Measurements from ENCODE around the gene IQGAP2. TPM values are rescaled to one million over a fixed set of nuclear protein-coding genes. Genes with fewer than 3 reads are reported as not detected.

The IQGAP2 gene
- total and polyA plus RNA-seq, 2 donors (not counting 1 experiment from before 2014, with no cell fraction given): 8.1 to 15.0 TPM

GRCh38 chr5:76724871-76725270, 321.8 kb downstream of the IQGAP2 start:
- no peak overlapping the region for H3K27ac Mint-ChIP-seq
- Histone ChIP-seq H3K79me2 (ENCODE audit: control insufficient read depth, insufficient read depth, low read length) (no peaks in the 10 kb centered on the region), H3K27ac (ENCODE audit: low read length in 2 of 2) (no peak overlapping the region), H3K36me3 (replicated peaks in 1 of 2; ENCODE audit: control extremely low read depth in 1 of 2, control insufficient read depth in 1 of 2, extremely low read depth in 1 of 2, insufficient read depth in 2 of 2, low read length in 1 of 2) (no peaks in the 10 kb centered on the region), H2AFZ (ENCODE audit: insufficient read depth, low read depth, low read length, poor library complexity, severe bottlenecking) (no peak overlapping the region), H3K4me3 (ENCODE audit: control extremely low read depth in 1 of 5, extremely low read depth in 1 of 5, insufficient read depth in 1 of 5, low read depth in 2 of 5, low read length in 4 of 5) (no peak overlapping the region), H4K20me1 (ENCODE audit: control insufficient read depth, insufficient read depth, low read length, poor library complexity, severe bottlenecking) (no peaks in the 10 kb centered on the region), H3K4me2 (replicated peaks; ENCODE audit: low read depth, low read length, poor library complexity, severe bottlenecking) (no peak overlapping the region), H3K27me3 (replicated peaks in 1 of 4; ENCODE audit: control extremely low read depth in 1 of 4, control insufficient read depth in 3 of 4, insufficient read depth in 4 of 4, low read length in 3 of 4) (no peaks in the 10 kb centered on the region), H3K4me1 (ENCODE audit: control insufficient read depth in 2 of 2, insufficient read depth in 2 of 2, low read length in 2 of 2) (peaks cover 0 to 5% of the 10 kb centered on the region in 2 donors), H3K9ac (ENCODE audit: low read length) (no peak overlapping the region), H3K9me3 (ENCODE audit: control extremely low read depth in 1 of 3, control insufficient read depth in 2 of 3, insufficient read depth in 1 of 3, low read length in 2 of 3) (peaks cover 1 to 7% (median 5%) of the 10 kb centered on the region in 3 donors)
- intact Hi-C loops (cut with micrococcal nuclease): no loop called here
- peaks cover 5% of the 10 kb centered on the region for H3K9me3 Mint-ChIP-seq (ENCODE audit: insufficient read depth)
- no peak for DNase-seq
- peaks cover 4% of the 10 kb centered on the region for H3K4me1 Mint-ChIP-seq
- no peak for ATAC-seq (ENCODE audit: low read depth)
- WGBS (ENCODE audit: insufficient coverage): 89% methylated on average over 3 of the region's 4 CpGs
- POLR2A ChIA-PET: no interaction called here
- peaks cover 4% of the 10 kb centered on the region for H3K27me3 Mint-ChIP-seq
- no peak for TF ChIP-seq EZH2 (IDR thresholded peaks at IDR 0.05; ENCODE audit: borderline replicate concordance, insufficient read depth, low read depth, low read length, poor library complexity, severe bottlenecking)
- no peak for TF ChIP-seq CTCF (IDR thresholded peaks at IDR 0.05)
- CTCF ChIA-PET: no interaction called here
- no peak overlapping the region for H3K4me3 Mint-ChIP-seq

- ChIA-PET POLR2A (no interaction called here), CTCF (interaction anchor here (1.0 to 1.2 kb wide), 2 partner anchors 16 to 45 kb away, joined by 3 read pairs; no protein-coding TSS in a partner anchor)
- no peaks in the 10 kb centered on the region for H3K79me2 ChIP-seq (ENCODE audit: control insufficient read depth, insufficient read depth, low read length)
- H3K9me3 ChIP-seq (ENCODE audit: control extremely low read depth in 1 of 3, control insufficient read depth in 2 of 3, insufficient read depth in 1 of 3, low read length in 2 of 3): peaks cover 1 to 18% (median 11%) of the 10 kb centered on the region in 3 donors
- TF ChIP-seq EZH2 (IDR thresholded peaks at IDR 0.05; ENCODE audit: borderline replicate concordance, insufficient read depth, low read depth, low read length, poor library complexity, severe bottlenecking): no peak
- no peak for TF ChIP-seq CTCF (IDR thresholded peaks at IDR 0.05)
- H3K4me1 ChIP-seq (ENCODE audit: control insufficient read depth in 2 of 2, insufficient read depth in 2 of 2, low read length in 2 of 2): no peaks in the 10 kb centered on the region
- no CpG with 5 or more reads among the region's 4 CpGs for WGBS (ENCODE audit: insufficient coverage)
- ATAC-seq (ENCODE audit: low read depth) (no peak), DNase-seq (no peak)
- no peak overlapping the region for H3K9ac ChIP-seq (ENCODE audit: low read length)
- intact Hi-C loops (cut with micrococcal nuclease): no loop called here
- peaks cover 0 to 2% (median 1%) of the 10 kb centered on the region in 4 experiments for H3K27me3 ChIP-seq (replicated peaks in 1 of 4; ENCODE audit: control extremely low read depth in 1 of 4, control insufficient read depth in 3 of 4, insufficient read depth in 4 of 4, low read length in 3 of 4)
- H3K4me2 ChIP-seq (replicated peaks; ENCODE audit: low read depth, low read length, poor library complexity, severe bottlenecking): no peak overlapping the region
- H3K27me3 Mint-ChIP-seq: peaks cover 15% of the 10 kb centered on the region
- H3K4me3 Mint-ChIP-seq: no peak overlapping the region
- peaks cover 12% of the 10 kb centered on the region for H3K9me3 Mint-ChIP-seq (ENCODE audit: insufficient read depth)
- H3K4me1 Mint-ChIP-seq: peaks cover 8% of the 10 kb centered on the region
- no peaks in the 10 kb centered on the region for H4K20me1 ChIP-seq (ENCODE audit: control insufficient read depth, insufficient read depth, low read length, poor library complexity, severe bottlenecking)
- H3K27ac Mint-ChIP-seq: no peak overlapping the region
- H2AFZ ChIP-seq (ENCODE audit: insufficient read depth, low read depth, low read length, poor library complexity, severe bottlenecking): no peak overlapping the region
- H3K4me3 ChIP-seq (ENCODE audit: control extremely low read depth in 1 of 5, extremely low read depth in 1 of 5, insufficient read depth in 1 of 5, low read depth in 2 of 5, low read length in 4 of 5): no peak overlapping the region
- no peak overlapping the region for H3K27ac ChIP-seq (ENCODE audit: low read length in 2 of 2)
- no peaks in the 10 kb centered on the region for H3K36me3 ChIP-seq (replicated peaks in 1 of 2; ENCODE audit: control extremely low read depth in 1 of 2, control insufficient read depth in 1 of 2, extremely low read depth in 1 of 2, insufficient read depth in 2 of 2, low read length in 1 of 2)
Observed at GRCh38 chr5:76728965-76729364, 325.9 kb downstream of the IQGAP2 start.
